NCI-H748 (cell line): ENCODE measurements around the gene RCC1.
A peak's percentile ranks its signal among the peaks of the same experiment; 100 is the strongest.
"Not testable (repeated sequence)": the region's sequence is repeated elsewhere in the genome, so short reads cannot be mapped to it uniquely, and the experiment has no call there.

Source experiments
- DNase-seq: peaks from one replicate; lab custom pipeline; 2025; ENCODE audit not compliant: unreplicated experiment; lab: John Stamatoyannopoulos, UW

Gene RCC1

GRCh38 chr1:28541414-28542015 lies 35.7 kb downstream of the RCC1 start:
- DNase-seq: not testable (repeated sequence)

- no peak for DNase-seq
These were observed 39.4 kb downstream of the RCC1 start for GRCh38 chr1:28545246-28545628.

- DNase-seq: no peak
These were observed 42.5 kb downstream of the RCC1 start for GRCh38 chr1:28548318-28548717.

GRCh38 chr1:28551381-28551780 lies 45.5 kb downstream of the RCC1 start:
- no peak for DNase-seq

GRCh38 chr1:28552758-28553663 lies 47.2 kb downstream of the RCC1 start, which contains the start of gene TRNAU1AP:
Gene TRNAU1AP, plus strand, starts transcription at chr1:28553085. Its CDS starts 26 bp downstream, at chr1:28553111.
- peak; percentile 95 for DNase-seq

GRCh38 chr1:28560886-28561285 lies 55.0 kb downstream of the RCC1 start:
- no peak for DNase-seq

GRCh38 chr1:28564310-28564709 lies 58.5 kb downstream of the RCC1 start:
- no peak for DNase-seq

GRCh38 chr1:28565040-28565439 lies 59.2 kb downstream of the RCC1 start:
- DNase-seq: no peak

GRCh38 chr1:28565726-28566125 lies 59.9 kb downstream of the RCC1 start:
- no peak for DNase-seq

- no peak for DNase-seq
These were observed 61.1 kb downstream of the RCC1 start for GRCh38 chr1:28566931-28567330.

GRCh38 chr1:28571911-28572310 lies 66.1 kb downstream of the RCC1 start:
- DNase-seq: no peak

- DNase-seq: not testable (repeated sequence)
These were observed 67.0 kb downstream of the RCC1 start for GRCh38 chr1:28572891-28573290.

GRCh38 chr1:28573564-28573963 lies 67.7 kb downstream of the RCC1 start:
- no peak for DNase-seq

- no peak for DNase-seq
These were observed 71.3 kb downstream of the RCC1 start for GRCh38 chr1:28577052-28577678.

GRCh38 chr1:28577738-28578536 lies 72.1 kb downstream of the RCC1 start:
- DNase-seq: no peak

- DNase-seq: no peak
These were observed 72.9 kb downstream of the RCC1 start for GRCh38 chr1:28578696-28579218.

- no peak for DNase-seq
These were observed 73.6 kb downstream of the RCC1 start for GRCh38 chr1:28579401-28579800.

GRCh38 chr1:28580722-28581530 lies 75.1 kb downstream of the RCC1 start:
- peak; percentile 65 for DNase-seq

- peak; percentile 94 for DNase-seq
These were observed 75.8 kb downstream of the RCC1 start for GRCh38 chr1:28581531-28582247.
